Right kidney (tissue), 1 donor: Measurements from ENCODE around the gene GPR35.

Experiments
- DNase-seq: peaks from one replicate; pipeline ENCODE4 v3.0.0-alpha.2; 2016

Gene GPR35

GRCh38 chr2:240623531-240624010 lies 1.7 kb upstream of the GPR35 start:
- no peak for DNase-seq

- no peak for DNase-seq
Observed at GRCh38 chr2:240624011-240624949, 1.0 kb upstream of the GPR35 start.

GRCh38 chr2:240626531-240627300 lies 1.4 kb downstream of the GPR35 start:
- no peak for DNase-seq

- no peak for DNase-seq
Observed at GRCh38 chr2:240627736-240628506, 2.6 kb downstream of the GPR35 start.

GRCh38 chr2:240628507-240628807 lies 3.2 kb downstream of the GPR35 start:
- no peak for DNase-seq

- no peak for DNase-seq
Observed at GRCh38 chr2:240628808-240629618, 3.7 kb downstream of the GPR35 start.

GRCh38 chr2:240629619-240629967 lies 4.3 kb downstream of the GPR35 start:
- no peak for DNase-seq

- no peak for DNase-seq
Observed at GRCh38 chr2:240629968-240630770, 4.9 kb downstream of the GPR35 start.

GRCh38 chr2:240630771-240631547 lies 5.7 kb downstream of the GPR35 start:
- DNase-seq = no peak

GRCh38 chr2:240631548-240632305 lies 6.4 kb downstream of the GPR35 start:
- no peak for DNase-seq

GRCh38 chr2:240632306-240632721 lies 7.0 kb downstream of the GPR35 start:
- no peak for DNase-seq

GRCh38 chr2:240635121-240635997 lies 10.1 kb downstream of the GPR35 start:
- DNase-seq = no peak

GRCh38 chr2:240635998-240636547 lies 10.8 kb downstream of the GPR35 start:
- no peak for DNase-seq

- no peak for DNase-seq
Observed at GRCh38 chr2:240636563-240637115, 11.4 kb downstream of the GPR35 start.

GRCh38 chr2:240637116-240637900 lies 12.0 kb downstream of the GPR35 start:
- DNase-seq = no peak

GRCh38 chr2:240637901-240638345 lies 12.6 kb downstream of the GPR35 start:
- DNase-seq = no peak
